Natural killer cell (primary cell): ENCODE results near the gene SDF2. TPM values are rescaled to one million over a fixed set of nuclear protein-coding genes. Genes with fewer than 3 reads are reported as not detected.

Source experiments
- ATAC-seq, 3 donors: fragments of 150-1000 bp in 2 of 3; fragments of 200-7000 bp in 1 of 3; cut with Tn5 transposase; 1 replicate in 1 of 3; 2 replicates in 2 of 3; pipeline ENCODE4 v1.10.0; 2021; ENCODE audit warnings: mild to moderate bottlenecking in 2 of 3, moderate library complexity in 2 of 3
- DNase-seq, 2 donors: peaks; one replicate each; pipeline versions ENCODE4 v3.0.0 to v3.0.0-alpha.2; 2013 to 2021; ENCODE audit warnings: mixed read lengths in 1 of 2
- H3K27ac ChIP-seq: one replicate; pipeline ENCODE4 v1.5.1; 2013; ENCODE audit warnings: mild to moderate bottlenecking, low read length
- H3K27me3 ChIP-seq: one replicate; pipeline ENCODE4 v1.6.1; 2013; ENCODE audit warnings: low read length; ENCODE audit not compliant: control insufficient read depth, insufficient read depth
- H3K36me3 ChIP-seq: one replicate; pipeline ENCODE4 v1.6.1; 2013; ENCODE audit warnings: low read length; ENCODE audit not compliant: control insufficient read depth, insufficient read depth
- H3K4me1 ChIP-seq: one replicate; pipeline ENCODE4 v1.6.1; 2013; ENCODE audit warnings: low read length; ENCODE audit not compliant: control insufficient read depth, insufficient read depth
- H3K4me3 ChIP-seq: one replicate; pipeline ENCODE4 v1.5.1; 2013; ENCODE audit warnings: low read length
- H3K9me3 ChIP-seq: one replicate; pipeline ENCODE4 v1.6.1; 2013; ENCODE audit warnings: low read length; ENCODE audit not compliant: control insufficient read depth, insufficient read depth
- H3K27ac Mint-ChIP-seq, 2 donors: one replicate each; pipeline ENCODE4 v1.8.0; 2022; ENCODE audit warnings: mild to moderate bottlenecking in 2 of 2, mixed read lengths in 2 of 2, moderate library complexity in 1 of 2
- H3K27me3 Mint-ChIP-seq, 2 donors: one replicate each; pipeline ENCODE4 v1.8.0; 2022; ENCODE audit warnings: low read depth in 2 of 2, mixed read lengths in 2 of 2
- H3K36me3 Mint-ChIP-seq: one replicate; pipeline ENCODE4 v1.8.0; 2022; ENCODE audit warnings: mixed read lengths
- H3K4me1 Mint-ChIP-seq, 2 donors: one replicate each; pipeline ENCODE4 v1.8.0; 2022; ENCODE audit warnings: mixed read lengths in 2 of 2
- H3K4me3 Mint-ChIP-seq: one replicate; pipeline ENCODE4 v1.8.0; 2022; ENCODE audit warnings: mild to moderate bottlenecking, moderate library complexity, mixed read lengths
- H3K9me3 Mint-ChIP-seq, 2 donors: one replicate each; pipeline ENCODE4 v1.8.0; 2022; ENCODE audit warnings: mixed read lengths in 2 of 2
- WGBS: methylation state at CpG from one replicate; pipeline ENCODE4 v1.1.7; 2013; ENCODE audit warnings: missing lambda C conversion rate; ENCODE audit not compliant: insufficient coverage; 5-methylcytosine and 5-hydroxymethylcytosine counted together
- intact Hi-C: fragments of 100-400 bp; cut with micrococcal nuclease; formaldehyde crosslinking; loops from one replicate; pipeline ENCODE4 v1.14.2; 2022
- total RNA-seq, 4 donors: library from RNA; stranded (reverse); fragments of 120-200 nt in 1 of 4; gene quantifications; one replicate each; pipeline versions ENCODE4 v1.2.3 to v1.2.4, GENCODE V29; 2013 to 2022
- TF ChIP-seq, protein P1 (sequence below): fragments of 200-600 bp; IDR thresholded peaks from one replicate; pipeline ENCODE4 v1.8.0; 2022; ENCODE audit warnings: antibody characterized with exemption

The SDF2 gene
- total RNA-seq, 3 donors from 2014 or later (not counting 1 experiment from before 2014, with no cell fraction given), result 53.0 to 65.3 (median 53.7) TPM

GRCh38 chr17:28643983-28644786 lies 17.5 kb downstream of the SDF2 start:
- peak overlapping the region; percentile 82 for H3K4me3 ChIP-seq
- peaks cover 39% of the 10 kb centered on the region for H3K36me3 ChIP-seq
- H3K9me3 ChIP-seq, result no peaks in the 10 kb centered on the region
- H3K4me1 ChIP-seq, result peaks cover 36% of the 10 kb centered on the region
- peak overlapping the region; percentile 65 for H3K27ac ChIP-seq
- intact Hi-C loops, result loop anchor here (2.0 kb wide), 1 partner anchor 75 kb away; the partner anchor contains the start of gene RPL23A
- TF ChIP-seq, protein P1, sequence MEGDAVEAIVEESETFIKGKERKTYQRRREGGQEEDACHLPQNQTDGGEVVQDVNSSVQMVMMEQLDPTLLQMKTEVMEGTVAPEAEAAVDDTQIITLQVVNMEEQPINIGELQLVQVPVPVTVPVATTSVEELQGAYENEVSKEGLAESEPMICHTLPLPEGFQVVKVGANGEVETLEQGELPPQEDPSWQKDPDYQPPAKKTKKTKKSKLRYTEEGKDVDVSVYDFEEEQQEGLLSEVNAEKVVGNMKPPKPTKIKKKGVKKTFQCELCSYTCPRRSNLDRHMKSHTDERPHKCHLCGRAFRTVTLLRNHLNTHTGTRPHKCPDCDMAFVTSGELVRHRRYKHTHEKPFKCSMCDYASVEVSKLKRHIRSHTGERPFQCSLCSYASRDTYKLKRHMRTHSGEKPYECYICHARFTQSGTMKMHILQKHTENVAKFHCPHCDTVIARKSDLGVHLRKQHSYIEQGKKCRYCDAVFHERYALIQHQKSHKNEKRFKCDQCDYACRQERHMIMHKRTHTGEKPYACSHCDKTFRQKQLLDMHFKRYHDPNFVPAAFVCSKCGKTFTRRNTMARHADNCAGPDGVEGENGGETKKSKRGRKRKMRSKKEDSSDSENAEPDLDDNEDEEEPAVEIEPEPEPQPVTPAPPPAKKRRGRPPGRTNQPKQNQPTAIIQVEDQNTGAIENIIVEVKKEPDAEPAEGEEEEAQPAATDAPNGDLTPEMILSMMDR, result peak; percentile 16
- no peaks in the 10 kb centered on the region for H3K9me3 Mint-ChIP-seq
- H3K27ac Mint-ChIP-seq, result peak overlapping the region; percentile 92 to 98
- H3K4me3 Mint-ChIP-seq, result peak overlapping the region; percentile 98
- H3K36me3 Mint-ChIP-seq, result peaks cover 9% of the 10 kb centered on the region
- H3K4me1 Mint-ChIP-seq, result peaks cover 38 to 39% of the 10 kb centered on the region in 2 donors
- no peaks in the 10 kb centered on the region for H3K27me3 Mint-ChIP-seq
- no peaks in the 10 kb centered on the region for H3K27me3 ChIP-seq
- DNase-seq (peak; percentile 25 to 43), ATAC-seq (no peak)
- WGBS, result 1% methylated on average over 18 of the region's 18 CpGs

GRCh38 chr17:28641579-28641978 lies 20.1 kb downstream of the SDF2 start:
- no peak for ATAC-seq
- TF ChIP-seq, protein P1, result no peak
- peaks cover 54% of the 10 kb centered on the region for H3K36me3 ChIP-seq
- H3K4me1 ChIP-seq, result peaks cover 29% of the 10 kb centered on the region
- H3K9me3 Mint-ChIP-seq, result no peaks in the 10 kb centered on the region
- no peak overlapping the region for H3K27ac Mint-ChIP-seq
- 92% methylated on average over 2 of the region's 2 CpGs for WGBS
- H3K4me3 Mint-ChIP-seq, result no peak overlapping the region
- H3K9me3 ChIP-seq, result no peaks in the 10 kb centered on the region
- H3K4me3 ChIP-seq, result no peak overlapping the region
- no peak for DNase-seq
- no peaks in the 10 kb centered on the region for H3K27me3 ChIP-seq
- H3K36me3 Mint-ChIP-seq, result peaks cover 33% of the 10 kb centered on the region
- peaks cover 32 to 39% of the 10 kb centered on the region in 2 donors for H3K4me1 Mint-ChIP-seq
- no peak overlapping the region for H3K27ac ChIP-seq
- H3K27me3 Mint-ChIP-seq, result no peaks in the 10 kb centered on the region
- intact Hi-C loops, result no loop called here

GRCh38 chr17:28635506-28635905 lies 26.2 kb downstream of the SDF2 start:
- H3K9me3 Mint-ChIP-seq, result no peaks in the 10 kb centered on the region
- TF ChIP-seq, protein P1, result no peak
- Histone ChIP-seq H3K9me3 (no peaks in the 10 kb centered on the region), H3K27me3 (no peaks in the 10 kb centered on the region), H3K4me3 (no peak overlapping the region), H3K4me1 (no peaks in the 10 kb centered on the region), H3K27ac (no peak overlapping the region), H3K36me3 (peaks cover 95% of the 10 kb centered on the region)
- no peak for DNase-seq
- no peak overlapping the region for H3K4me3 Mint-ChIP-seq
- H3K36me3 Mint-ChIP-seq, result peaks cover 51% of the 10 kb centered on the region
- 95% methylated on average over 1 of the region's 1 CpG for WGBS
- no peak overlapping the region for H3K27ac Mint-ChIP-seq
- intact Hi-C loops, result no loop called here
- ATAC-seq, result no peak
- H3K4me1 Mint-ChIP-seq, result peaks cover 19 to 22% of the 10 kb centered on the region in 2 donors
- H3K27me3 Mint-ChIP-seq, result no peaks in the 10 kb centered on the region
